22Rv1 (cell line): ENCODE measurements around the gene ITPKB.

ENCODE experiments used
- H3K27ac ChIP-seq: fragments of 450-650 bp; 2 replicates; pipeline ENCODE4 v1.5.1; 2017
- ZFX ChIP-seq: fragments of 450-650 bp; IDR thresholded peaks from 2 replicates; pipeline ENCODE4 v1.6.1; 2017; ENCODE audit warnings: antibody characterized with exemption, borderline replicate concordance
- TF ChIP-seq, protein P1 (sequence below): fragments of 450-650 bp; IDR thresholded peaks from 2 replicates; pipeline ENCODE4 v1.5.1; 2017; ENCODE audit warnings: mild to moderate bottlenecking

Gene ITPKB

DNA sequence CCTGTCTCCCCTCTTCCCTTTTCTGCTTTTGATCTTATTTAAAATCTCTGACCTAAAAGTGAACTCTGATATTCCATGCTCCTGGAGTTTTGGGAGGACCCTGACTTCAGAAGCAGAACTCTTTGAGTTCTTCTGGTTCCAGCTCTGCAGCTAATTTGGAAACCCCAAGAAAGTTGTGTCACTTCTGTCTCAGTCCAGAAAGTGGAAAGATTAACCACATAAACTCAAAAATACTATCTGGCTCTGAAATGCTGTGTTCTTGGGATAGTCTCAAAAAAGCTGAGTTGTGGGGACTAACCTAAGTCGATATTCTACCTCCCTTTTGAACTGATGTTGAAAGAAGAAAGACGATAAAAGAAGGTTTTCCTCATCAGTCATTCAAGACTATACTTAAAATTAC, 59.8 kb downstream of the ITPKB start:
- no peak overlapping the region for H3K27ac ChIP-seq
- TF ChIP-seq, protein P1, sequence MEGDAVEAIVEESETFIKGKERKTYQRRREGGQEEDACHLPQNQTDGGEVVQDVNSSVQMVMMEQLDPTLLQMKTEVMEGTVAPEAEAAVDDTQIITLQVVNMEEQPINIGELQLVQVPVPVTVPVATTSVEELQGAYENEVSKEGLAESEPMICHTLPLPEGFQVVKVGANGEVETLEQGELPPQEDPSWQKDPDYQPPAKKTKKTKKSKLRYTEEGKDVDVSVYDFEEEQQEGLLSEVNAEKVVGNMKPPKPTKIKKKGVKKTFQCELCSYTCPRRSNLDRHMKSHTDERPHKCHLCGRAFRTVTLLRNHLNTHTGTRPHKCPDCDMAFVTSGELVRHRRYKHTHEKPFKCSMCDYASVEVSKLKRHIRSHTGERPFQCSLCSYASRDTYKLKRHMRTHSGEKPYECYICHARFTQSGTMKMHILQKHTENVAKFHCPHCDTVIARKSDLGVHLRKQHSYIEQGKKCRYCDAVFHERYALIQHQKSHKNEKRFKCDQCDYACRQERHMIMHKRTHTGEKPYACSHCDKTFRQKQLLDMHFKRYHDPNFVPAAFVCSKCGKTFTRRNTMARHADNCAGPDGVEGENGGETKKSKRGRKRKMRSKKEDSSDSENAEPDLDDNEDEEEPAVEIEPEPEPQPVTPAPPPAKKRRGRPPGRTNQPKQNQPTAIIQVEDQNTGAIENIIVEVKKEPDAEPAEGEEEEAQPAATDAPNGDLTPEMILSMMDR, result no peak
- no peak for TF ChIP-seq ZFX

DNA sequence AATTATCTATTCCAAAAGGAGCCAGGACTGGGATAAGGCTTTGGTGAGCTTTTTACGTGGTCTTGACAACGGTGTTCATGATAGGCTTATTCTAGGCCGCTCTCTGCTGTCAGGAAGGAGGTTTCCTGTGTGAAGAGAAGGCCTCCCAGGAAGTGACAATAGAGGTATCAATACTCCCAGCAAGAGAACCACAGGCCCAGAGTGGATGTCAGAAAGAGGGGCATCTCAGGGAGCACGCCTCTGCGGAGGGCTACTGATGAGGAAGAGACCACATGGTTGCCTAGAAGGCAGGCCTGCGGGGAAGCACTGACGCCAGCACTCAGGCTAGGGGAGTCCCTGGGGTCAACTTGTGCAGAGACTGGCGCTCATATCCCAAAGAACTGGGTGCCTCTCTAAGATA, 60.4 kb downstream of the ITPKB start:
- no peak for TF ChIP-seq ZFX
- TF ChIP-seq, protein P1, result no peak
- H3K27ac ChIP-seq, result no peak overlapping the region

DNA sequence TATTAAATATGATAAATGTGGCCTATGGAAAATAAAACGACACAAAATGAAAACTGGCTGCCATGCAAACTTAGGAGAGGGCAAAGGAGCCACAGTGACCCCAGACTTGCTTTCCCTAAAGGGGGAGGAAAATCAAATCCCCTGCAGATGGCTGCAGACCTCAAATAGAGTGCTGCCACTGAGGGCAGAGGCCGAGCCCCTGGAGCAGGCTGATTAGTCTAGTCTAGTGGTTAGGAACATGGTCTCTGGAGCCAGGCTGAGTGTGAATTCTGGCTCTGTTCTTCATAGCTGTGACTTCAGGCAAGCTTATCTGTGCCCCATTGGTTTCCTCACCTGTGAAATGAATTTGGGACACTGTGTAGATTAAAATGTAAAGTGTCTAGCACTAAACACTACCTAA, 60.8 kb downstream of the ITPKB start:
- H3K27ac ChIP-seq, result no peak overlapping the region
- no peak for TF ChIP-seq ZFX
- TF ChIP-seq, protein P1, result no peak

DNA sequence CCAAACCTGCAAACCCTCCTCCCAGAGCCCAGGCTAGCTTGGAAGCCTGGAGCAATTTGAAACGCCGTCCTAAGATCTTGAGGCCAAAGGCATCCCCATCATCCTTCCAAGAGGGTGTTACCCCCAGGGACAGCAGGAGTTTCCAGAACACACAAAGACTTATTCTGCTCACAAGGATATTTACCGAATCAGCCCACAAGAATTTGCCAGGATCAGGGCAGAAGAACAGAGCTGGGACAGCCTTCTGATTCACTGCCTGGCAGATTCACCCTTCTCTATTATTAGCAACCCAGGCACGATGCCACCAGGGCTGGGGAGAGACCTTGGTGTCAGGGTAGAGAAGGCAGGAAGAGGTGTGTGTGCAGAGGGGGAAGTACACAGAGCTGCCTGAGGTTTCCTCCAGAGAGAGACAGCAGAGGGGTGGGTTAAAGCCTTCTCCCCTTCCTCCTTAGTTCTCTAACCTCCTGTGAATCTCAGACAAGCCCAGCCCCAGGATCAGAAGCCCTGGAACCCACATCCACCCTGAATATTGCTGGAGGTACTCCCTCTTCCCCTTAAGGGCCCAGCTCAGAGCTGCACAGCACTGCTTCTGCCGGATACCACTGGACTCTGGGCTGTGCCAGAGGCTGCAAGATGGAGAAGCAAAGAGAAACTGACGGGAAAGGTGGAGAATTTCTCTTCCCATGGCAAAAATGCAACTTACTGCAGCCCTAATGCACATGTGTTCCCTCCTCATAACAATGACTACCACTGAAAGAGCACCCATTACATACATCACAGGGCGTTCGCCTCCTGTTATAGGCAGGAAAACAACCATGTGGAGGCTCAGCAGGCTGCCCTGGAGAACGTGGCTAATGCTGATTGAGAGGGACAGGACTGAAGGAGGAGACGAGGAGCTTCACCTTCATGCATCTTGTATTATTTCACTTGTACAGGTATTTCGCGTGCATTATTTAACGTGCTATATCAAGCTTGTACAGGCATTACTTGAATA, 61.8 kb downstream of the ITPKB start:
- H3K27ac ChIP-seq, result no peak overlapping the region
- TF ChIP-seq, protein P1, result no peak
- TF ChIP-seq ZFX, result no peak

DNA sequence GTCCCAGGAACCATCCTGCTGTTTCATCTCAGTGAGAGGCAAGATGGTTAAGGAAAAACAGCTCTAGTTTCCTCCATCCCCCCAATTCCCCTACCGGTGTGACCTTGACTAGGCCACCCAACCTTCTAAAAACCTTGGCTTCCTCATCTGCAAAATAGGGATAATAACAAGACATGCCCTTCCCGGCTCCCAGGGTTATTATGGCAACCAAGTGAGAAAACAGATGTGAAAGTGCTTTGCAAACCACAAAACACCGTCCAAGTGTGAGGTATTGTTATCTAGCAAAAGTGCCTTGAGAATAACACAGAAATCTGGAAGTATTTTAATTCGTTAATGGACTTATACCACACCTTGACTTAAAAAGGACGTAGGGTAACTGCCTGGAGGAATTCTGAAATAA, 62.7 kb downstream of the ITPKB start:
- TF ChIP-seq ZFX, result no peak
- TF ChIP-seq, protein P1, result no peak
- no peak overlapping the region for H3K27ac ChIP-seq

DNA sequence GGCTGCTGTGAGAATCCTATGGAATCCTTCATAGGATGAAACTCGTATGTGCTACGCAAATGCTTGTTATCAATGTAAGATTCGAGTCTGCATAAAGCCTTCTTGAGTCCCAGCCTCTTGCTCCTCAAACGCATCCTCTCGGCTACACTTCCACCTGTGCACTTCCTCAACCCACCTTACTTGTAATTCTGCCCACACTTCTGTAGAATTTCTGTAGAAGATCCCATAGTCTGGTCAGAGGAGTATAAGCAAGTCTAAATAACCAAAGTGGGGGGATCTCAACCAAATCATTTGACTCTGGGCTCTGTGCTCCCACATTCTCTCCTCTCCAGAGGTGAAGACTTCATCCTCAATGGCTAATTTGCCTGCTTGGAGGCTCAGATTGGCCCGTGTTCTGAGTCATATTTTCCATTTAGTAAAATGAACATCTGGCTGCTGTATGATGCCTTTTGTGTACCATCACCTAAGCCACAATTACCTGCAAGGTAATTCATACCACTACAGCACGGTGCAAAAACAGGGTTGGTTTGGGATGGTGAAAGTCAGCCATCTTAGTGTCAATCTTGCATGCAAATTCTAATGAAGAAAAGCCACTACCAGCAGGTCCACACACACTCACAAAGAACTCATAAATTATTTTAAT, 63.2 kb downstream of the ITPKB start:
- H3K27ac ChIP-seq, result no peak overlapping the region
- TF ChIP-seq, protein P1, result no peak
- TF ChIP-seq ZFX, result no peak
